GM18868 (cell line): ENCODE measurements around the gene DNAH11.
"Not testable (repeated sequence)": the region's sequence is repeated elsewhere in the genome, so short reads cannot be mapped to it uniquely, and the experiment has no call there.

ENCODE experiments used
- ATAC-seq: cut with Tn5 transposase; IDR thresholded peaks from one replicate; pipeline ENCODE4 v1.9.1; 2021; ENCODE audit warnings: mild to moderate bottlenecking, moderate library complexity; ENCODE audit not compliant: unreplicated experiment

DNAH11 gene

GRCh38 chr7:21617916-21618390, 75.1 kb downstream of the DNAH11 start:
- no peak for ATAC-seq

GRCh38 chr7:21618706-21619105, 75.9 kb downstream of the DNAH11 start:
- no peak for ATAC-seq

- ATAC-seq, result no peak
These were observed 77.2 kb downstream of the DNAH11 start for GRCh38 chr7:21620054-21620453.

GRCh38 chr7:21624320-21624719, 81.5 kb downstream of the DNAH11 start:
- peak; percentile 95 for ATAC-seq

- peak; percentile 59 for ATAC-seq
These were observed 93.9 kb downstream of the DNAH11 start for GRCh38 chr7:21636694-21637093.

- no peak for ATAC-seq
These were observed 96.5 kb downstream of the DNAH11 start for GRCh38 chr7:21639206-21639868.

GRCh38 chr7:21640105-21640504, 97.3 kb downstream of the DNAH11 start:
- no peak for ATAC-seq

- ATAC-seq, result no peak
These were observed 98.7 kb downstream of the DNAH11 start for GRCh38 chr7:21641546-21641945.

- ATAC-seq, result no peak
These were observed 99.6 kb downstream of the DNAH11 start for GRCh38 chr7:21642422-21642821.

GRCh38 chr7:21651697-21652096, 108.9 kb downstream of the DNAH11 start:
- ATAC-seq, result no peak

GRCh38 chr7:21653623-21654022, 110.8 kb downstream of the DNAH11 start:
- no peak for ATAC-seq

- no peak for ATAC-seq
These were observed 113.2 kb downstream of the DNAH11 start for GRCh38 chr7:21656081-21656480.

GRCh38 chr7:21656796-21657195, 114.0 kb downstream of the DNAH11 start:
- ATAC-seq, result no peak

- ATAC-seq, result no peak
These were observed 127.7 kb downstream of the DNAH11 start for GRCh38 chr7:21670496-21670895.

GRCh38 chr7:21671859-21672258, 129.0 kb downstream of the DNAH11 start:
- peak; percentile 88 for ATAC-seq

GRCh38 chr7:21675255-21675654, 132.4 kb downstream of the DNAH11 start:
- ATAC-seq, result no peak

GRCh38 chr7:21690705-21691104, 147.9 kb downstream of the DNAH11 start:
- no peak for ATAC-seq

GRCh38 chr7:21691146-21691545, 148.3 kb downstream of the DNAH11 start:
- not testable (repeated sequence) for ATAC-seq

- ATAC-seq, result not testable (repeated sequence)
These were observed 157.7 kb downstream of the DNAH11 start for GRCh38 chr7:21700587-21700986.

GRCh38 chr7:21702303-21702702, 159.5 kb downstream of the DNAH11 start:
- ATAC-seq, result no peak

GRCh38 chr7:21704359-21704758, 161.5 kb downstream of the DNAH11 start:
- ATAC-seq, result no peak

- no peak for ATAC-seq
These were observed 163.3 kb downstream of the DNAH11 start for GRCh38 chr7:21706131-21706530.

- no peak for ATAC-seq
These were observed 164.7 kb downstream of the DNAH11 start for GRCh38 chr7:21707566-21707965.
